Mammary epithelial cell (primary cell): ENCODE data around the gene WDR49.

Source experiments
- EZH2 ChIP-seq: IDR thresholded peaks from 2 replicates; pipeline ENCODE4 v1.6.1; 2012; ENCODE audit warnings: low read length, inconsistent platforms, borderline replicate concordance
- TF ChIP-seq, protein P1 (sequence below), 2 donors: IDR thresholded peaks in 1 of 2; conservative IDR thresholded peaks in 1 of 2; 2 replicates each; pipeline ENCODE4 v1.5.1; 2011 to 2012; ENCODE audit warnings: inconsistent platforms in 2 of 2, low read length in 2 of 2, mild to moderate bottlenecking in 2 of 2, control low read depth in 1 of 2, low read depth in 1 of 2; ENCODE audit not compliant: insufficient read depth in 1 of 2; ENCODE audit errors: extremely low read depth in 1 of 2

DNA sequence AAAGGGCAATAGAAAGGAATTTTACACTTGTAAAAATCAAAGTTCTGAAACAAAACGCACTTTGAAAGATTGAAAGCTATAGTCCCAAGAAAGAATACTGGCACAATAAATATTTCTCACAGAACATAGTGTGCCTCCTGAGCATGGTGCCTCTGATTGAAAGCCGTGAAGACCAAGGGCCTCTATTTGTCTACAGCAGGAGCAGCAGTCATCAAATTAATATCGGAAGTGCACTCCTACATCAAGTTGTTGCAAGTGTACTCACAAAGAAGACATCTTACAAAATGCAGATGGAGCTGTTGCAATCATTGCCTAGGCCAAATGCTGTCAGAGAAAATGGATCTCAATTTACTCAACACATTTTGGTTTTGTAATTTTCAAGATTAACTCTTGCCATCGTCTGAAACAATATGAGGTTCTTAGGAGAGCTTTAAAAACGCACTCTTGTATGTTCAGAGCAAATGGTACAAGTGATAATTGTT is 9.2 kb upstream of the WDR49 start:
- TF ChIP-seq, protein P1, sequence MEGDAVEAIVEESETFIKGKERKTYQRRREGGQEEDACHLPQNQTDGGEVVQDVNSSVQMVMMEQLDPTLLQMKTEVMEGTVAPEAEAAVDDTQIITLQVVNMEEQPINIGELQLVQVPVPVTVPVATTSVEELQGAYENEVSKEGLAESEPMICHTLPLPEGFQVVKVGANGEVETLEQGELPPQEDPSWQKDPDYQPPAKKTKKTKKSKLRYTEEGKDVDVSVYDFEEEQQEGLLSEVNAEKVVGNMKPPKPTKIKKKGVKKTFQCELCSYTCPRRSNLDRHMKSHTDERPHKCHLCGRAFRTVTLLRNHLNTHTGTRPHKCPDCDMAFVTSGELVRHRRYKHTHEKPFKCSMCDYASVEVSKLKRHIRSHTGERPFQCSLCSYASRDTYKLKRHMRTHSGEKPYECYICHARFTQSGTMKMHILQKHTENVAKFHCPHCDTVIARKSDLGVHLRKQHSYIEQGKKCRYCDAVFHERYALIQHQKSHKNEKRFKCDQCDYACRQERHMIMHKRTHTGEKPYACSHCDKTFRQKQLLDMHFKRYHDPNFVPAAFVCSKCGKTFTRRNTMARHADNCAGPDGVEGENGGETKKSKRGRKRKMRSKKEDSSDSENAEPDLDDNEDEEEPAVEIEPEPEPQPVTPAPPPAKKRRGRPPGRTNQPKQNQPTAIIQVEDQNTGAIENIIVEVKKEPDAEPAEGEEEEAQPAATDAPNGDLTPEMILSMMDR (conservative IDR thresholded peaks at IDR 0.05 in 1 of 2, IDR thresholded peaks at IDR 0.05 in 1 of 2; ENCODE audit: extremely low read depth in 1 of 2, insufficient read depth in 1 of 2, low read depth in 1 of 2, low read length in 2 of 2) = no peak
- no peak for TF ChIP-seq EZH2
